ENCODE data around the gene HIPK1. TPM values are rescaled to one million over a fixed set of nuclear protein-coding genes. Genes with fewer than 3 reads are reported as not detected.

The HIPK1 gene
- total and polyA plus RNA-seq, 10 of the 15 experiments (the other 5 are each of a cell fraction or from before 2014, with no cell fraction given), result 4.2 to 33.9 (median 11.4) TPM

DNA sequence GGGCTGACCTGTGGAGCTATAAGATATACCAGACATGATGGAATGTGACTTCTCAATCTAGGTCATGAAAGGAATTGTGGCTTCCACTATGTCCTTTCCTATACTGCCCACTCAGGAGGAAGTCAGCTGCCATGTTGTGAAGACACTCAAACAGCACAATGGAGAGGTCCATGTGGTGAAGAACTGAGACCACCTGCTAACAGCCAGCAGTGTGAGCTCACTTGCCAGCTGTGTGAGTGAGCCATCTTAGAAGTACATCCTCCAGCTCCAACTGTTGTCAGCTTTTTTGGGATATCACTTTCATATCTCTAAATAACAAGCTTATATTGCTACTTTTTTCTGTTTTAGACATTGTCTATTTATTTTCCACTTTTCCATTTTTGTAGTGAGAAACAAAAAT is 79.9 kb downstream of the HIPK1 start (continued):
- TF ChIP-seq, protein P1, sequence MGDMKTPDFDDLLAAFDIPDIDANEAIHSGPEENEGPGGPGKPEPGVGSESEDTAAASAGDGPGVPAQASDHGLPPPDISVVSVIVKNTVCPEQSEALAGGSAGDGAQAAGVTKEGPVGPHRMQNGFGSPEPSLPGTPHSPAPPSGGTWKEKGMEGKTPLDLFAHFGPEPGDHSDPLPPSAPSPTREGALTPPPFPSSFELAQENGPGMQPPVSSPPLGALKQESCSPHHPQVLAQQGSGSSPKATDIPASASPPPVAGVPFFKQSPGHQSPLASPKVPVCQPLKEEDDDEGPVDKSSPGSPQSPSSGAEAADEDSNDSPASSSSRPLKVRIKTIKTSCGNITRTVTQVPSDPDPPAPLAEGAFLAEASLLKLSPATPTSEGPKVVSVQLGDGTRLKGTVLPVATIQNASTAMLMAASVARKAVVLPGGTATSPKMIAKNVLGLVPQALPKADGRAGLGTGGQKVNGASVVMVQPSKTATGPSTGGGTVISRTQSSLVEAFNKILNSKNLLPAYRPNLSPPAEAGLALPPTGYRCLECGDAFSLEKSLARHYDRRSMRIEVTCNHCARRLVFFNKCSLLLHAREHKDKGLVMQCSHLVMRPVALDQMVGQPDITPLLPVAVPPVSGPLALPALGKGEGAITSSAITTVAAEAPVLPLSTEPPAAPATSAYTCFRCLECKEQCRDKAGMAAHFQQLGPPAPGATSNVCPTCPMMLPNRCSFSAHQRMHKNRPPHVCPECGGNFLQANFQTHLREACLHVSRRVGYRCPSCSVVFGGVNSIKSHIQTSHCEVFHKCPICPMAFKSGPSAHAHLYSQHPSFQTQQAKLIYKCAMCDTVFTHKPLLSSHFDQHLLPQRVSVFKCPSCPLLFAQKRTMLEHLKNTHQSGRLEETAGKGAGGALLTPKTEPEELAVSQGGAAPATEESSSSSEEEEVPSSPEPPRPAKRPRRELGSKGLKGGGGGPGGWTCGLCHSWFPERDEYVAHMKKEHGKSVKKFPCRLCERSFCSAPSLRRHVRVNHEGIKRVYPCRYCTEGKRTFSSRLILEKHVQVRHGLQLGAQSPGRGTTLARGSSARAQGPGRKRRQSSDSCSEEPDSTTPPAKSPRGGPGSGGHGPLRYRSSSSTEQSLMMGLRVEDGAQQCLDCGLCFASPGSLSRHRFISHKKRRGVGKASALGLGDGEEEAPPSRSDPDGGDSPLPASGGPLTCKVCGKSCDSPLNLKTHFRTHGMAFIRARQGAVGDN (IDR thresholded peaks at IDR 0.05), result no peak

DNA sequence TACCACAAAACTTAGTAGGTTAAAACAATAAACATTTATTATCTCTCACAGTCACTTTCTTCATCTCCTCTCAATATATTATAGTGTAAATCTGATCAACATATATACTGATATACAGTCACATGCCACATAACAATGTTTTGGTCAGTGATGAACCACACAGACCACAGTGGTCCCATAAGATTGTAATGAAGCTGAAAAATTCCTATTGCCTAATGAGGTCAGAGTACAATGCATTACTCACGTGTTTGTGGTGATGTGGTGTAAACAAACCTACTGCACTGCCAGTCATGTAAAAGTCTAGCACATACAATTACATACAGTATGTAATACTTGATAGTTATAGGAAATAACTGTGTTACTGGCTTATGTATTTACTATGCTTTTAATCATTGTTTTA is 80.3 kb downstream of the HIPK1 start:
- H3K4me2 ChIP-seq (ENCODE audit: control insufficient read depth, insufficient read depth), result no peak overlapping the region
- 0% methylated on average over 1 of the region's 1 CpG for WGBS (ENCODE audit: insufficient coverage, insufficient replicate concordance, low lambda C conversion rate, missing lambda C conversion rate)
- CTCF ChIA-PET, result interaction anchor here (0.8 to 1.8 kb wide), 3 partner anchors 12 to 53 kb away, joined by 3 to 6 read pairs (median 4); partner anchors contain the start of gene OLFML3
- no peaks in the 10 kb centered on the region for H4K20me1 ChIP-seq (ENCODE audit: control insufficient read depth, insufficient read depth)
- BruUV-seq (replicated peaks), result no TSS peak
- no peak overlapping the region for H2AFZ ChIP-seq (ENCODE audit: control insufficient read depth, low read depth, low read length)
- no peaks in the 10 kb centered on the region for H3K36me3 ChIP-seq (ENCODE audit: control insufficient read depth in 2 of 2, insufficient read depth in 2 of 2, low read length in 1 of 2)
- H3K9ac ChIP-seq (ENCODE audit: control insufficient read depth, insufficient read depth, low read length), result no peak overlapping the region
- FAIRE-seq (no peak), DNase-seq (ENCODE audit: low read depth, low spot score) (no peak), ATAC-seq (no peak)
- no peaks in the 10 kb centered on the region for H3K79me2 ChIP-seq (ENCODE audit: control insufficient read depth, insufficient read depth, low read length)
- intact Hi-C loops (cut with micrococcal nuclease; ENCODE audit: unreplicated experiment) (no loop called here), in situ Hi-C loops (cut with MboI) (no loop called here)
- no peak overlapping the region for H3K4me3 ChIP-seq
- SMC1A ChIA-PET (ENCODE audit: uncharacterized antibody, unreplicated experiment), result interaction anchor here (0.7 to 1.9 kb wide), 5 partner anchors 12 to 273 kb away, joined by 3 to 5 read pairs (median 3); no protein-coding TSS in a partner anchor
- POLR2A ChIA-PET, result no interaction called here
- TF ChIP-seq NBN (IDR thresholded peaks at IDR 0.05), result no peak
- TF ChIP-seq, protein P2, sequence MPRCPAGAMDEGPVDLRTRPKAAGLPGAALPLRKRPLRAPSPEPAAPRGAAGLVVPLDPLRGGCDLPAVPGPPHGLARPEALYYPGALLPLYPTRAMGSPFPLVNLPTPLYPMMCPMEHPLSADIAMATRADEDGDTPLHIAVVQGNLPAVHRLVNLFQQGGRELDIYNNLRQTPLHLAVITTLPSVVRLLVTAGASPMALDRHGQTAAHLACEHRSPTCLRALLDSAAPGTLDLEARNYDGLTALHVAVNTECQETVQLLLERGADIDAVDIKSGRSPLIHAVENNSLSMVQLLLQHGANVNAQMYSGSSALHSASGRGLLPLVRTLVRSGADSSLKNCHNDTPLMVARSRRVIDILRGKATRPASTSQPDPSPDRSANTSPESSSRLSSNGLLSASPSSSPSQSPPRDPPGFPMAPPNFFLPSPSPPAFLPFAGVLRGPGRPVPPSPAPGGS (IDR thresholded peaks at IDR 0.05; ENCODE audit: borderline replicate concordance, insufficient read depth, low read depth, low read length, poor library complexity, severe bottlenecking), result no peak
- TF ChIP-seq CBFB (IDR thresholded peaks at IDR 0.05; ENCODE audit: low read depth), result no peak
- TF ChIP-seq BHLHE40 (IDR thresholded peaks at IDR 0.05; ENCODE audit: borderline replicate concordance in 1 of 2, low read depth in 2 of 2, low read length in 1 of 2), result peak in 1 of 2 experiments; percentile 64; a peak in 1 of 4 replicates
- no peak overlapping the region for H3K27ac ChIP-seq (ENCODE audit: control insufficient read depth, insufficient read depth)
- no peaks in the 10 kb centered on the region for H3K27me3 ChIP-seq (replicated peaks in 1 of 2; ENCODE audit: control insufficient read depth in 2 of 2, insufficient read depth in 2 of 2, low read length in 1 of 2)
- H3K9me3 ChIP-seq (replicated peaks; ENCODE audit: control insufficient read depth, insufficient read depth, low read length), result no peaks in the 10 kb centered on the region
- RAD21 ChIA-PET (ENCODE audit: unreplicated experiment), result interaction anchor here (0.9 kb wide), 1 partner anchor 273 kb away, joined by 3 read pairs; no protein-coding TSS in a partner anchor
- no peaks in the 10 kb centered on the region for H3K4me1 ChIP-seq (ENCODE audit: control insufficient read depth, insufficient read depth, low read length)

All from GM12878 (cell line).